ENCODE measurements around the gene ZKSCAN3. TPM values are rescaled to one million over a fixed set of nuclear protein-coding genes. Genes with fewer than 3 reads are reported as not detected.

ZKSCAN3 gene
- total RNA-seq, 4 donors from 2014 or later, result 0.29 to 12.3 (median 5.1) TPM

DNA sequence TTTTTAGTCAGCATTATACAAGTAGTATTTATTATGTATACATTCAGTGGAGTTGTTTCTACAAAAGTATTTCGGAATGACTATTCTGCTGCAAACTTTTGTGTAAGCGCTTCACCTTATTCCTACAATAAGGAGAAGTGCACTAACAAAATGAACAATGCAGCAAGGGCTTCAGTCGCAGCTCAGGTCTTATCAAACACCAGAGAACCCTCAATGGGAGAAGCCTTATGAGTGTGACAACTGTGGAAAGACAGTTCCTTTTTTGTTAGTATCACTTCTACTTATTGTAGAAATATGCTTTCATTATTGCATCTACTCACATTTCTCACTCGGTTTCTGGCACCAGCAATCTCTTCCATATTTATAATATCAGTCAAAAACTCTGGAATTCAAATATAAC, 18.8 kb downstream of the ZKSCAN3 start:
- intact Hi-C loops (cut with DNase I; ENCODE audit: low total_unique reads), result no loop called here
- DNase-seq, result no peak
- TF ChIP-seq, protein P1, sequence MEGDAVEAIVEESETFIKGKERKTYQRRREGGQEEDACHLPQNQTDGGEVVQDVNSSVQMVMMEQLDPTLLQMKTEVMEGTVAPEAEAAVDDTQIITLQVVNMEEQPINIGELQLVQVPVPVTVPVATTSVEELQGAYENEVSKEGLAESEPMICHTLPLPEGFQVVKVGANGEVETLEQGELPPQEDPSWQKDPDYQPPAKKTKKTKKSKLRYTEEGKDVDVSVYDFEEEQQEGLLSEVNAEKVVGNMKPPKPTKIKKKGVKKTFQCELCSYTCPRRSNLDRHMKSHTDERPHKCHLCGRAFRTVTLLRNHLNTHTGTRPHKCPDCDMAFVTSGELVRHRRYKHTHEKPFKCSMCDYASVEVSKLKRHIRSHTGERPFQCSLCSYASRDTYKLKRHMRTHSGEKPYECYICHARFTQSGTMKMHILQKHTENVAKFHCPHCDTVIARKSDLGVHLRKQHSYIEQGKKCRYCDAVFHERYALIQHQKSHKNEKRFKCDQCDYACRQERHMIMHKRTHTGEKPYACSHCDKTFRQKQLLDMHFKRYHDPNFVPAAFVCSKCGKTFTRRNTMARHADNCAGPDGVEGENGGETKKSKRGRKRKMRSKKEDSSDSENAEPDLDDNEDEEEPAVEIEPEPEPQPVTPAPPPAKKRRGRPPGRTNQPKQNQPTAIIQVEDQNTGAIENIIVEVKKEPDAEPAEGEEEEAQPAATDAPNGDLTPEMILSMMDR (IDR thresholded peaks at IDR 0.05), result no peak
- no peak for TF ChIP-seq POLR2A (IDR thresholded peaks at IDR 0.05)
- no peaks in the 10 kb centered on the region for H3K27me3 ChIP-seq
- H3K4me3 ChIP-seq, result no peak overlapping the region
- no peaks in the 10 kb centered on the region for H3K36me3 ChIP-seq
- no peaks in the 10 kb centered on the region for H3K9me3 ChIP-seq
- no peaks in the 10 kb centered on the region for H3K4me1 ChIP-seq
- no peak overlapping the region for H3K27ac ChIP-seq

DNA sequence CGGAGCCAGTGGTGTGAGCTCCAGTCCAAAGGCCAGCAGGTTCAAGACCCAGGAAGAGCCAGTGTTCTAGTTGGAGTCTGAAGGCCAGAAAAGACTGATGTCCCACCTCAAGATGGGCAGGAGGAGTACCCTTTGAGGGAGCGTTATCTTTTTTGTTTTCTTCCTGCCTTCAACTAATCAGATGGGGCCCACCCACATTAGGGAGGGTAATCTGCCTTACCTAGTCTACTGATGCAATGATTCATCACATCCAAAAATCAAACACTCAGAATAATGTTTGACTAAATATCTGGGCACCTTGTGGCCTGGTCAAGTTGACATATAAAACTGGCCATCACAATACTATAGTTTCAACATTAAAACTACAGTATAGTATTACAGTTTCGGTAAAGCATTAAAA, 19.7 kb downstream of the ZKSCAN3 start:
- intact Hi-C loops (cut with DNase I; ENCODE audit: low total_unique reads), result no loop called here
- Histone ChIP-seq H3K4me1 (no peaks in the 10 kb centered on the region), H3K27me3 (no peaks in the 10 kb centered on the region), H3K4me3 (no peak overlapping the region), H3K9me3 (no peaks in the 10 kb centered on the region), H3K36me3 (no peaks in the 10 kb centered on the region), H3K27ac (no peak overlapping the region)
- no peak for DNase-seq
- TF ChIP-seq, protein P1 (IDR thresholded peaks at IDR 0.05), result no peak
- no peak for TF ChIP-seq POLR2A (IDR thresholded peaks at IDR 0.05)

DNA sequence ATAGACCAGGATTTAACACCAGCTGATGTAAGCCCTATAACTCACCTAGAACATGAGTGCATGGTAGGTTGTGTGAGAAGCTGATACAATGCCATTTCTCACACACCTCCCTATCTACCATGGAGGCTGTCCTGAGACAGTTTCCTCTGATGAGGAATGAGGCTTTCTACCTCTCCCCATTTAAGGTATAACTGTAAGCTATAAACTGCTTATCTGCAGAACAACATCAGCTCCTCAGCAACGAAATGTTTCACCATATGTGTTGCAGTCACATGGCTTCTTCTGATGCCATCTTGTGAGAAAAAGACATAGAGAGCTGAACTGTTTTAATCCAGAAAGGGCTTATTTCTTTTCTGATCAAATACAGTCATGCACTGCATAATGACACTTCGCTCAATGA, 20.7 kb downstream of the ZKSCAN3 start:
- no peak for DNase-seq
- H3K27me3 ChIP-seq, result no peaks in the 10 kb centered on the region
- H3K9me3 ChIP-seq, result no peaks in the 10 kb centered on the region
- no peak overlapping the region for H3K27ac ChIP-seq
- H3K36me3 ChIP-seq, result no peaks in the 10 kb centered on the region
- H3K4me1 ChIP-seq, result no peaks in the 10 kb centered on the region
- TF ChIP-seq POLR2A (IDR thresholded peaks at IDR 0.05), result no peak
- TF ChIP-seq, protein P1 (IDR thresholded peaks at IDR 0.05), result no peak
- no peak overlapping the region for H3K4me3 ChIP-seq
- intact Hi-C loops (cut with DNase I; ENCODE audit: low total_unique reads), result no loop called here

DNA sequence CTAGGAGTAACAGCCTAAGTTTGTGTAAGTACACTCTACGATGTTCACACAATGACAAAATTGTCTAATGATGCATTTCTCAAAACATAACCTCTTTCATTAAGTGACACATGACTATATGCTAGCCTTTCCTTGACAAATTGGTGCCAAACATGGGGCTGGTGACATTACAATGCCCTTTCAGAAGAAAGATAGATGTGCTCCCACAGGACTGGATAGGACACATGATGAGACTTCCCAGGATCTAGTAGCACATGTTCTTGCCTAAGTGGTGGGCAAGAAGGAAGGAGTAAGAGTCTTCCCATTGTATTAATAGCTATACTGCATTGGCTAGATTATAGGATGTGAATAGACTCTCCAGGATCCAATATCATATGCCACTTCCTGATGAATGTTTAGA, 21.5 kb downstream of the ZKSCAN3 start:
- Histone ChIP-seq H3K4me1 (no peaks in the 10 kb centered on the region), H3K9me3 (no peaks in the 10 kb centered on the region), H3K27ac (no peak overlapping the region), H3K4me3 (no peak overlapping the region), H3K36me3 (no peaks in the 10 kb centered on the region), H3K27me3 (no peaks in the 10 kb centered on the region)
- no peak for TF ChIP-seq POLR2A (IDR thresholded peaks at IDR 0.05)
- TF ChIP-seq, protein P1 (IDR thresholded peaks at IDR 0.05), result no peak
- DNase-seq, result no peak
- intact Hi-C loops (cut with DNase I; ENCODE audit: low total_unique reads), result no loop called here

DNA sequence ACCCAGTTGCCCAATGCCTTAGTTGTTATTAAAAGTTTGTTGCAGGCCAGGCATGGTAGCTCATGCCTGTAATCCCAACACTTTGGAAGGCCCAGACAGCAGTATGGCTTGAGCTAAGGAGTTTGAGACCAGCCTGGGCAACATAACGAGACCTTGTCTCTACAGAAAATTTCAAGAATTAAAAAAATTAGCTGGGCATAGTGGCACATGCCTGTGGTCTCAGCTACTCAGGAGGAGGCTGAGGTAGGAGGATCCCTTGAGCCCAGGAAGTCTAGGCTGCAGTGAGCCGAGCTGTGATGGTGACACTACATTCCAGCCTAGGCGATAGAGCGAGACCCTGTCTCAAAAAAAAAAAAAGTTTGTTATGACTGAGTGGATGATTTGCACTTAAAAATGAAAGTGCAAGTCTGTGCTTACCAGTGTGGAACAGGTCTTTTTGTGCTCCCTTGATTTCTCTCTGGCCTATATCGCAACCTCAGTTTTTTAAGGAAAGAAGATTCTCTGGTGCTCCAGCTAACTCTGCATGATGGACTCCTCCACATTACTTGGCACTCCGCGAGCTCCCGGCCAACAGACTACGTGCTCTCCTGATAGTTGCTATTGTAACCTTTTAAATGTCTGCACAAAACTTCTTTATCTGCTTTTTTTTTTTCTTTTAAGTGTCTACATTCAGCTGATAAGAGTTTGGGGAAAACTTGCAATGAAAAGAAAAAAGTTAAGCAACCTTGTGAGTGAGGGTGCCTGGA, 22.1 kb downstream of the ZKSCAN3 start:
- H3K4me3 ChIP-seq, result no peak overlapping the region

More for the DNA sequence above, 22.1 kb downstream of the ZKSCAN3 start:
- no peaks in the 10 kb centered on the region for H3K27me3 ChIP-seq
- H3K27ac ChIP-seq, result no peak overlapping the region
- H3K4me1 ChIP-seq, result no peaks in the 10 kb centered on the region
- H3K9me3 ChIP-seq, result no peaks in the 10 kb centered on the region
- no peaks in the 10 kb centered on the region for H3K36me3 ChIP-seq
- no peak for DNase-seq
- intact Hi-C loops (cut with DNase I; ENCODE audit: low total_unique reads), result no loop called here
- no peak for TF ChIP-seq POLR2A (IDR thresholded peaks at IDR 0.05)
